ENCODE measurements around the gene ELAVL2.

DNA sequence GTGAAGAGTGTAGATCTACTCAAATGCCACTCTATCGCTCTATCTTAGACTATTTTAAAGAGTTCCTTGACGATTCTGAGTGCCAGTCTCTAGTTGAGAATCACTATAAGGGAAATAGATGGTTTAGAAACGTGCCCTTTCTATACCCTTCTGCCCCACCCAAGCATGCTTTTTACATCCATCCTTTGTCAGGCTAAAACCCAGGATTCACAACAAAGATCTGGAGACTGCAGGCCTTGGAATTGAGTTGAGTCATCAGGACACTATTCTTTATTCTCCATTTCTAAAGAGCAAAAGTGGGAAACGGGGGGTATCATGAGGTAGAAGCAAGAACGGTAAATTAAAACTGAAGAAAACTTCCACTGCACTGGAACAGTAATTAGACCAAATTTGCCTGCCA is 48.7 kb downstream of the ELAVL2 start:
- TF ChIP-seq, protein P1, sequence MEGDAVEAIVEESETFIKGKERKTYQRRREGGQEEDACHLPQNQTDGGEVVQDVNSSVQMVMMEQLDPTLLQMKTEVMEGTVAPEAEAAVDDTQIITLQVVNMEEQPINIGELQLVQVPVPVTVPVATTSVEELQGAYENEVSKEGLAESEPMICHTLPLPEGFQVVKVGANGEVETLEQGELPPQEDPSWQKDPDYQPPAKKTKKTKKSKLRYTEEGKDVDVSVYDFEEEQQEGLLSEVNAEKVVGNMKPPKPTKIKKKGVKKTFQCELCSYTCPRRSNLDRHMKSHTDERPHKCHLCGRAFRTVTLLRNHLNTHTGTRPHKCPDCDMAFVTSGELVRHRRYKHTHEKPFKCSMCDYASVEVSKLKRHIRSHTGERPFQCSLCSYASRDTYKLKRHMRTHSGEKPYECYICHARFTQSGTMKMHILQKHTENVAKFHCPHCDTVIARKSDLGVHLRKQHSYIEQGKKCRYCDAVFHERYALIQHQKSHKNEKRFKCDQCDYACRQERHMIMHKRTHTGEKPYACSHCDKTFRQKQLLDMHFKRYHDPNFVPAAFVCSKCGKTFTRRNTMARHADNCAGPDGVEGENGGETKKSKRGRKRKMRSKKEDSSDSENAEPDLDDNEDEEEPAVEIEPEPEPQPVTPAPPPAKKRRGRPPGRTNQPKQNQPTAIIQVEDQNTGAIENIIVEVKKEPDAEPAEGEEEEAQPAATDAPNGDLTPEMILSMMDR (IDR thresholded peaks at IDR 0.05): no peak
- TF ChIP-seq POLR2A (IDR thresholded peaks at IDR 0.05): no peak

Data from Peyer's patch (tissue), 4 donors.